ENCODE results near the gene ATP9A.

- TF ChIP-seq CTCF (IDR thresholded peaks at IDR 0.05) (no peak), CHD2 (IDR thresholded peaks at IDR 0.05; ENCODE audit: low read length, partially characterized antibody) (no peak), POLR2AphosphoS5 (IDR thresholded peaks at IDR 0.05; ENCODE audit: low read depth, low read length) (no peak), ELF1 (IDR thresholded peaks at IDR 0.05) (no peak), EP300 (IDR thresholded peaks at IDR 0.05; ENCODE audit: borderline replicate concordance in 1 of 2, low read depth in 1 of 2, low read length in 1 of 2) (no peak), REST (IDR thresholded peaks at IDR 0.05; ENCODE audit: low read depth, low read length) (no peak), SIN3A (IDR thresholded peaks at IDR 0.05; ENCODE audit: borderline replicate concordance, low read depth, low read length) (no peak), RFX5 (IDR thresholded peaks at IDR 0.05; ENCODE audit: low read length) (no peak), MXI1 (IDR thresholded peaks at IDR 0.05; ENCODE audit: low read depth, low read length) (no peak), FOXJ3 (CRISPR knock-in tag; IDR thresholded peaks at IDR 0.05) (no peak), TAF1 (IDR thresholded peaks at IDR 0.05; ENCODE audit: borderline replicate concordance, low read depth, low read length) (no peak), MAX (IDR thresholded peaks at IDR 0.05; ENCODE audit: low read depth) (no peak)
Measured at GRCh38 chr20:51656726-51657260, 111.4 kb downstream of the ATP9A start.
